22Rv1 (cell line): ENCODE measurements around the gene FOXP1.
"Not testable (repeated sequence)": the region's sequence is repeated elsewhere in the genome, so short reads cannot be mapped to it uniquely, and the experiment has no call there.

Experiments
- H3K27ac ChIP-seq: fragments of 450-650 bp; 2 replicates; pipeline ENCODE4 v1.5.1; 2017
- CTCF ChIP-seq: fragments of 450-650 bp; IDR thresholded peaks from 2 replicates; pipeline ENCODE4 v1.5.1; 2017; ENCODE audit warnings: mild to moderate bottlenecking
- ZFX ChIP-seq: fragments of 450-650 bp; IDR thresholded peaks from 2 replicates; pipeline ENCODE4 v1.6.1; 2017; ENCODE audit warnings: antibody characterized with exemption, borderline replicate concordance

Gene FOXP1

GRCh38 chr3:71022551-71023335 is 560.8 kb downstream of the FOXP1 start:
- H3K27ac ChIP-seq, result no peak overlapping the region
- no peak for TF ChIP-seq ZFX
- peak; percentile 52 for TF ChIP-seq CTCF

GRCh38 chr3:71018799-71019198 is 564.7 kb downstream of the FOXP1 start:
- TF ChIP-seq ZFX (no peak), CTCF (no peak)
- no peak overlapping the region for H3K27ac ChIP-seq

GRCh38 chr3:71016178-71016845 is 567.2 kb downstream of the FOXP1 start:
- H3K27ac ChIP-seq, result no peak overlapping the region
- TF ChIP-seq ZFX (no peak), CTCF (no peak)

GRCh38 chr3:71014616-71015015 is 568.9 kb downstream of the FOXP1 start:
- not testable (repeated sequence) for H3K27ac ChIP-seq

- TF ChIP-seq CTCF (no peak), ZFX (no peak)
- no peak overlapping the region for H3K27ac ChIP-seq
Measured at GRCh38 chr3:71012971-71013370, 570.6 kb downstream of the FOXP1 start.

- no peak overlapping the region for H3K27ac ChIP-seq
- no peak for TF ChIP-seq ZFX
- TF ChIP-seq CTCF, result no peak
Measured at GRCh38 chr3:71011565-71012287, 571.8 kb downstream of the FOXP1 start.

GRCh38 chr3:71010726-71011455 is 572.6 kb downstream of the FOXP1 start:
- TF ChIP-seq ZFX (no peak), CTCF (no peak)
- no peak overlapping the region for H3K27ac ChIP-seq
